Measurements from ENCODE around the gene KNTC1.
"Not testable (repeated sequence)": the region's sequence is repeated elsewhere in the genome, so short reads cannot be mapped to it uniquely, and the experiment has no call there.

The KNTC1 gene

DNA sequence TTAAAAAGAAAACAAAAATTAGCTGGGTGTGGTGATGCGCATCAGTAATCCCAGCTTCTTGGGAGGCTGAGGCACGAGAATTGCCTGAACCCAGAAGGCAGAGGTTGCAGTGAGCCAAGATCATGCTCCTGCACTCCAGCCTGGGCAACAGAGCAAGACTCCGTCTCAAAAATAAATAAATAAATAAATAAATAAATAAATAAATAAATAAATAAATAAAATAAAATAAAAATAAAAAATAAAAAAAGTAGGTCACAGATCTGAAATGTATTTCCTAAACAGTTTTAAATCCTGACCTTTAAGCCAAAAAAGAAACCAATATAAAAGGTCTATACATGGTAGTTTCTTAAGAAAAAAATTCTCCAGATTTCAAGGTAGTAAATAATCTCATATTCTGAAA, 14.0 kb upstream of the KNTC1 start:
- not testable (repeated sequence) for DNase-seq

DNA sequence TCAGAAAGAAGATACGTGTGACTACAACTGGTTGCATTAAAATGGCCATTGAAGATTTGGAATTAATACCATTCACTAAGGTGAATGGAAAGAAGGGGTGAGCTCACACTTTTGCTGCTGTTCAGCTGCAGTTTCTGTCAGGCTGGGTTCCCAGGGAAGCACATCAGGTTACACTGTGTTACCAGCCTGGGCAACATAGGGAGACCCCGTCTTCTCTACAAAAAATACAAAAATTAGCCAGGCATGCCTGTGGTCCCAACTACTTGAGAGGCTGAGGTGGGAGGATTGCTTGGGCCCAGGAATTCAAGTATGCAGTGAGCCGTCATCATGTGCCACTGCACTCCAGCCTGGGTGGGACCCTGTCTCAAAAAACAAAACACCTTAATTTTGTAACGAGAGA, 13.4 kb upstream of the KNTC1 start:
- DNase-seq, result no peak

DNA sequence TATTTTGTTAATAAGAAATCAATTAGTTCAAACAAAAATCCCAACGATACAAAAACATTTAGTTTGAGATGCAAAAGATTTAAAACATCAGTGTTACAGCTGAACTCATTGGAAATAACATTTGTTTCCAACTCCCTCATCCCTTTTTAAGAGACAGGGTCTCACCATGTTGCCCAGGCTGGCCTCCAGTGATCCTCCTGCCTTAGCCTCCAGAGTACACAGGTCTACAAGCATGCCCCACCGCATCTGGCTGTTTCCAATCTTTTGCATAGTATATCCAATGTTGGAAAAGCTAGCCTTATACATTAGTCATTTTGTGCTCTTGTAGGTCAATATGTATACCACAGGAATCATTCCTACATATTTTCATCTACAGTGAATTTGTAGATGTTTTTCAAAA, 11.8 kb upstream of the KNTC1 start:
- DNase-seq, result no peak

DNA sequence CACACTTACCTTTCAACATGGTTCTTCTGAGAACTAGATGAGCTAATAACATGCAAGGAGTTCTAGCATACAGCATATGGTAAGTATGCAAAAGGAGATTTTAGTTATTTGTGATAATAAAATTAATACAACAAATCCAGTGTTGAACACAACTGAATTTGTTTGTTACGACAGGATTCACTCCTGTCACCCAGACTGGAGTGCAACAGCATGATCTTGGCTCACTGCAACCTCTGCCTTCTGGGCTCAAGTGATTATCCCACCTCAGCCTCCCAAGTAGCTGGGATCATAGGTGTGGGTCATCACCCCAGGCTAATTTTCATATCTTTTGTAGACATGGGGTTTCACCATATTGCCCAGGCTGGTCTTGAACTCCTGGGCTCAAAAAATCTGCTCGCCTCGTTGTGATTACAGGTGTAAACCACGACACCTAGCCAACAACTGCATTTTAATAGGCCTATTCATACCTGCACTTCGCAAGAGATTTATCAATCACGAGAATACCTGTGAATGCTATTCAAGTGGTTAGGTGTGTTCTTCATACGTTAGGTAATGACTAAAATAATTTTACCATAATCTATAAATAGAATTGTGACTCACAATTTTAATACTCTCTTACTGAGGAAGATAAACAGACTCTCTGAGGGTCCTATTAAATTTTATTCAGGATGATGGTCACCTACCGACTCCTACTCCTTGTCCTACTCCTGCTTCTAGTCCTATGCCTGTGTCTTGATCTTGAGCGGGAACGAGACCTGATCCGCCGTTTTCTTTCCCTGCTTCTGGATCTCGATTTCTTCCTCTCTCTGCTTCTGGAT, 10.3 kb upstream of the KNTC1 start:
- DNase-seq, result no peak

DNA sequence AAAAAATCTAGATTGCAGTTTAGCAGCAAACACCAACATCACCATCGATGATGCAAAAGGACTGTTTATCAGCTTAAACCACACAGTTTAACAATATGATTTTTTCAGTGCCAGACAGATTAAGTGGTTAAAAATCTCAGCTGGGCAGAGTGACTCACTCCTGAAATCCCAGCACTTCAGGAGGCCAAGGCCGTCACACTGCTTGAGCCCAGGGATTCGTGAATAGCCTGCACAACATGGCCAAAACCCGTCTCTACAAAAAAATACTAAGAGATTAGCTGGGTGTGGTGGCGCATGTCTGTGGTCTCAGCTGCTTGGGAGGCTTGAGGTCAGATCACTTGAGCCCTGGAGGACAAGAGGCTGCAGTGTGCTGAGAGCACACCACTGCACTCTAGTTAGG, 9.2 kb upstream of the KNTC1 start:
- no peak for DNase-seq

DNA sequence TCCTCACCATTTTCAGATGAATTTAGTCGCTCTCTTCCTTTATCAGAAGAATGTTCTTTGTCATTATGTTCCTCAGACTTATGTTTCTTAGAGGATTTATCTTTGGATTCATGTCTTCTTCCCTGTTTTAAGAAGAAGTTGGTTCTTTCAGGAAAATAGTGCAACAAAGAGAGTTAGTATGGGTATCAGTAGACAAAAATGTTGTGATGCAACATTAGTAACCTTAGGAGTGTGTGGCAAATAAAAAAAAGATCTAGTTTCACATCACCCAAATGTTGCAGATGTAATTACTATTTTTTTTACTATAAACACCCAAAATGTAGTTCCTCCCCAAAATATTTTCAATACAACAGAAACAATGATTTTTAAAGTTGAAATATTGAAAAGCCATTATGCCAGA, 8.1 kb upstream of the KNTC1 start:
- no peak for DNase-seq

DNA sequence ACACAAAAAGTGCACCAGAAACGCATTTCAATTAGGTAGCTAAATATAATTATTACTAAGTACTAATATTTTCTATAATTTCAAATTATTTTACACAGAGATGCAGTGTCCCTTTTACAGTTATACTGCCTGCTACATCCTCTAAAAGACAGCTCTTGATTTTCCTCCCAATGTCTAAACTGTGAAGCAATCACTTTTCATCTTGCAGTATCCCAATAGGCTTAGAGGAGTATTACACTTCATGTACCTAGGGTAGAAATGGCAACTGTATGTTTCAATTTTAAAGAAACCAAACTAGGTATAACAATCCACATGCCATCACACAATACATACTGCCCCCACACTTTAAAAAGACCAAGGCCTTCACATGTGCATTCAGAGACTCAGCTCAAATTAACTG, 7.6 kb upstream of the KNTC1 start:
- no peak for DNase-seq

DNA sequence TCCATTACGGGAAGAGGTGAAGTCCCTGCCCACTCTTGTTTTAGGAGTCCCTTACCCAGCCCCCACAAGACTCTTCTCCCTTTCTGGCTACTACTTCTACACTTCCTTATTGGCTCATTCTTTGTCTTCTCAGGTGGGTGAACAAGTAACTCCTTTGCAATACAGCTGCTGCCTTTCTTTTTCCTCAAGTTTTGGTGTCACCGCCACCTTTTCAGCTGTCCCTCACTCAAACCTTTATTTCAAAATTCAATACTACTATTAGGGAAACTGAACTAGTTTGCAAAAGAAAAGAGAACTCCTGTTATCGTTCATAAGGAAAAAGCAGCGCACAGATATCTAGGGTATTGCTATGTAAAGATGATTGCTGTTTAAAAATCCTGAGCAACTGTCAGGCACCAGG, 6.4 kb upstream of the KNTC1 start:
- no peak for DNase-seq

DNA sequence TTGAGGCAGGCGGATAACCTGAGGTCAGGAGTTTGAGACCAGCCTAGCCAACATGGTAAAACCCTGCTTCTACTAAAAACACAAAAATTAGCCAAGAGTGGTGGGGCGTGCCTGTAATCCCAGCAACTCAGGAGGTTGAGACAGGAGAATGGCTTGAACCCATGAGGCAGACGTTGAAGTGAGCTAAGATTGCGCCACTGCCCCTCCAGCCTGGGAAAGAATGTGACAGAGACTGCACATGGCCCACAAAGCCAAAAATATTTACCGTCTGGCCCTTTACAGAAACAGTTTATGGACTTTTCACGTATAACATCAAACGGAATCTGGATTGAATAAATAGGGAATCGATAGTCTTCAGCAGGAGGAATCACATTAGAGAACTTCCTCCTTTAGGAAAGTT, 3.8 kb upstream of the KNTC1 start:
- DNase-seq, result no peak

DNA sequence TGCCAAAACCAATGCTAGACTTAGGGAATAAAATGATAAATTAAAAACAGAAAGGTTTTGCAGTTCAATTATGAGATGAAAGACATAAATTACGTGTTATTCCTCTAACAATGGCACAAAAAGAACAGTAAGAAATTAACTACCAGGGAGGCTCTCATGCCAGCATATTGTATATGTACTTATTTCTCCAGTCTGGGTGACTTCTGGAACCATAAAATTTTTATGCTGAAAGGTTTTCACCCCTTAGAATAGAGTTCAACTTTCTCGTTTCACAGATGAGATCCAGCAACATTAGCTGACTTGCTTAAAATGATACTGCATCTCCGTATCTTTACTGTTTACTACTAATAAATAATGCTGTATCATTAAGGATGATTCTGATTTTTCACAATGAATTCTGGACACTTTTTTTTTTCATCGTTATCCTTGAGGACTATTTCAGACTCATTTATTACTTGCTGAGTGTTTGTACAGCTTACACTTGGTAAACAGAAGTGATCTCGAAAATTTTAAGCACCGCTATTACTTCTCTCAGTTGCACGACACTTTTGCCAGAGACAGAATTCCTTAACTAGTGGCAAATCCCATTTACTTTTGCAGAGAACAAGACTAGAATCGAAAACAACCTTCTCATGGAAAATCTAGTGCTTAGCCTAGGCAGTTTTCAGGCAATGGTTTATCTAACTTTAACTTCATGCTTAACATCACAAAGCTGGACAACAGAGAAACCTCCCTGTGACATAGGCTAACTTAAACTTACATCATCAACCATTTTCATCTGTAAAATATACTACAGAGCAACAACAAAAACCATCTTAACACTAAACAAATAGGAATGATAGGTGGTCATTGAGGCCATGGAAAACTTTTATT, 3.0 kb upstream of the KNTC1 start:
- no peak for DNase-seq

DNA sequence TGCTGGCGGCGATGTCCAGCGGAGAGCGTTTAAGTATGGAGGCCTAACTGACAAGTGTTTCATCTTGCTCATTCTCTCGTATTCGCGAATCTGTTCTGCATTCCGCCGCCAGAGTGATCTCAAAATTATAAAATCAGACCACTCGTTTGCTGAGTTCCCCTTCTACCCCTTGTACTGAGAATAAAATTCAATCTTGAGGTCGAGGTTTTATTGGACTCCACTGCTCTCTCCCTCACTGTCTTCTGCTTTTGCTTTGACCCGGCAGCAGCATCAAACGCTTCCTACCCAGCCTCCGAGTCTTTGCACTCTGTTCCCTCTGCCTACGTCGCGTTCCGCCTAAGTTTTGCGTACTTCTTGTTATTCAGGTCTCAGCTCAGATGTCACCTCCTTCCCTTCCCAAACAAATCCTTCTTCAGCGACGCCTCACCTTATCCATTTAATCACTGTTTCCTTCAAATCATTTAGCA, 462 bp downstream of the KNTC1 start:
- no peak for DNase-seq

DNA sequence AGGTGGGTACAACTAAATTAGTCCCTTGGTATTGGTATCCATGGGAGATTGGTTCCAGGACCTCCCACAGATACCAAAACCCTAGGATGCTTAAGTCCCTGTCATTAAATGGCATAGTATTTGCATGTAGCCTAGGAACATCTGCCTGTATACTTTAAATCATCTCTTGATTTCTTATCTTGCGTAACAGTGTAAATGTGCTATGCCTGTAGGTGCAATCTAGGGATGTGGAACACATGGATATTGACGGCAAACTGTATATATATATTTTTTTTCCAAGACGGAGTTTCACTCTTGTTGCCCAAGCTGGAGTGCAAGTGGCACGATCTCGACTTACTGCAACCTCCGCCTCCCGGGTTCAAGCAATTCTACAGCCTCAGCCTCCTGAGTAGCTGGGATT, 1.5 kb downstream of the KNTC1 start:
- no peak for DNase-seq

DNA sequence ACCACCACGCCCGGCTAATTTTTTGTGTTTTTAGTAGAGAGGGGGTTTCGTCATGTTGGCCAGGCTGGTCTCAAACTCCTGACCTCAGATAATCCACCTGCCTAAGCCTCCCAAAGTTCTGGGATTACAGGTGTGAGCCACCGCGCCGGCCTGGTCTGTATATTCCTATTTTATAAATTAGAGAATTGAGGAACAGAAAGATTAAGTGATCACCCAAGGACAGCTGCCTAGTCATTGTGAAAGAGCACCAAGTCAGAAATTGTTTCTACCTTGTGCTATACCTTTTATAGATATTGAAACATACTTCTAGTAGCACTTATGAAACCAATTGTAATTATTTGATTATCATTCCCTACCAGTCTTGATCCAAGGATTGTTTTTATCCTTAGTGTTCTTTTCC, 1.9 kb downstream of the KNTC1 start:
- DNase-seq, result no peak

DNA sequence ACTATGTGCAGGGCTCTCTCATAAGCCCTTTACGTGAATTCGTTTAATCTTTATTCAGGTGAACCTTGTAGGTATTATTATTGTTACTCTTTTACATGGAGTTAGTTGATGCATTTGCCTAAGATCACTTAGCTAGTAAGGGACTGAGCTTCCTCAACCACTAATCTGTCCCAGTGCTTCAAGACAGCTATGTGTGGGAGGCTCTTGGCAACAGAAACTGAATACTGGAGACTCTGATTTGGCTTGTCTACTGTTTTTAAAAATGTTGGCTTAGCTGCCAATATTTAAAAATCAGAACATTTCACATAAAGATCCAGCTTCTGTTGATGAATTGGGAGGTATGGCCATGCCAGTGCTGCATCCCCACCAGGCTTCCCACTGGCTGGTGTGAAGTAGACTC, 6.8 kb downstream of the KNTC1 start:
- DNase-seq, result no peak

DNA sequence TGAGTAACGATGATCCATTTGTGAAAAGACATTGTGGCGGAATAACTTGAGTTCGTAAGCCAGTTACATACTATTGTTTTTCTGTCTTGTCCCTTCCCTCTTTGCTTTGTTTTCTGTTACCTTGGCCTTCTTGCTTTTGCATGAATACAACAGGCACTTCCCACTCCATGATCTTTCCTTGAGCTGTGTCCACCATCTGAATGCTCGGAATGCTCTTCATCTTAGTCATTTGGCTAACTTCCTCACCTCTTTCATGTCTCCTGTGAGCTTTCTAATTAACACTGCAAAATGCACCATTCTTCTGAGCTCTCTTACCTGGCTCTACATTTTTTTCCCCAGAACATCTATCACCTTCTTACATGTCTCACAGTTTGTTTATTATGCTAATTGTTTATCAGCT, 10.0 kb downstream of the KNTC1 start:
- no peak for DNase-seq

DNA sequence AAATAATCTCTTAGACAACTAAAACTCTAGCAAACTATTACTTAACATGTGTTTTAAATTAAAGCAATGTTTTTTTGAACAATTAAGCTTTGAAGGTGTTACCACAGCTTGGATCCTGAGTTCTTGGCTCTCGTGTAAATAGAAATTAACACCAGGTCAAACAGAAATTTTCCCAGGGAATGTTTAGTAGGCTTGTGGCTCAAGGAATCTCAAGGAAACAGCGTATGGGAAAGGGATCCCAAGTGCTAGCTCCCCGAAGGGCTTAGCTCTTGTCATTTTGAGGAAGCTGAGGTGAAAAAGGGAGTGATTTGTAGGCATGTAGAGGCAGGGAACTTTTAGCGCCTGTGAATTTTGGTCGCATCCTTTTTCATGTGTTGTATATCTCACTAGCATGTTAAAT, 11.4 kb downstream of the KNTC1 start:
- no peak for DNase-seq

DNA sequence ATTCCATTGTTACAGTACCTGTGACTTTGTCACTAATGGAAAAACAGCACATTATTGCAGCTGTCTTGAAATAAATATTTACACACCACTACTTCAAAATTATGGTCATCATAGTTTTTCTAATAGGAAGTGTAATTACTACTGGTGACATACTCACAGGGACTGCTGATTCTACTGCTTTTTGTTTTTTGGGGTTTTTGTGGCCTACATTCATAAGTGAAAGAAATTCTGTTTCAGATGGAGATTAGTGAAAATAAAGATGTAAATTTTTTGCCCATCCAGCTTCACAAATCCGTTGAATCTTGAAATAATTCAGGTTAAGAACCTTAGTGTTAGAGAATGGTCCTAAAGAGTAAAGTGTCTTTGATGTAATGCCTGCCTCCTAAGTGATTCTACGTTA, 17.5 kb downstream of the KNTC1 start:
- no peak for DNase-seq

DNA sequence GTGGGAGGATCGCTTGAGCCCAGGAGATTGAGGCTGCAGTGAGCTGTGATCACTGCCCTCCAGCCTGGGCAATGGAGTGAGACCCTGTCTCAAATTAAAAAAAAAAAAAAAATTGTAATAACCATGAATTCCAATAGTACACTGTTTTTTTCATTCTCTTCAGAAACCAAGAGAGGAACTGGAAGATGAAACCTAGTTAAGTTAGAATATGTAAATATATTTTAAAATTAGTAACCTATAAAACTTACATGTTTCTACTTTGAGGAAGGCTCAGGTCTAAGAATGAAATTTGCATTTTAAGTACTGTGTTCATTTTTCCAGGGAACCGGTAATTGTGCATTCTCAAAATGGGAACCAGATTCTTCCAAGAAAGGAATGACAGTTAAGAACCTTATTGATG, 18.8 kb downstream of the KNTC1 start:
- DNase-seq, result no peak

DNA sequence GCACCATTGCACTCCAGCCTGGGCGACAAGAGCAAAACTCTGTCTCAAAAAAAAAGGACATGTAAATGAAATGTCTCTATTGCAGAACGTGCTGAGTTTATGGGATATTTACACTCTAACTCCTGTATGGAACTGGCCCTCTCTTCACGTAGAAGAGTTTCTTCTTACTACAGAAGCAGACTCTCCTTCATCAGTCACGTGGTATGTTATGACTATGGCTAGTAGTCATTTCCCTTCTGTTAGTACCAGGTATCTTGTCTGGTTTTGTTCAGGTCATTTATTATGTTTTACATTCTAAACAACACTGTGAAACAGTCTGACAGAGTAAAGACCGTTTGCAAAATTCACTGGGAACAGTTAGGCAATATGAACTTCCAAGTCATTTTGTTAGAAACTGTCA, 20.3 kb downstream of the KNTC1 start:
- DNase-seq, result no peak

DNA sequence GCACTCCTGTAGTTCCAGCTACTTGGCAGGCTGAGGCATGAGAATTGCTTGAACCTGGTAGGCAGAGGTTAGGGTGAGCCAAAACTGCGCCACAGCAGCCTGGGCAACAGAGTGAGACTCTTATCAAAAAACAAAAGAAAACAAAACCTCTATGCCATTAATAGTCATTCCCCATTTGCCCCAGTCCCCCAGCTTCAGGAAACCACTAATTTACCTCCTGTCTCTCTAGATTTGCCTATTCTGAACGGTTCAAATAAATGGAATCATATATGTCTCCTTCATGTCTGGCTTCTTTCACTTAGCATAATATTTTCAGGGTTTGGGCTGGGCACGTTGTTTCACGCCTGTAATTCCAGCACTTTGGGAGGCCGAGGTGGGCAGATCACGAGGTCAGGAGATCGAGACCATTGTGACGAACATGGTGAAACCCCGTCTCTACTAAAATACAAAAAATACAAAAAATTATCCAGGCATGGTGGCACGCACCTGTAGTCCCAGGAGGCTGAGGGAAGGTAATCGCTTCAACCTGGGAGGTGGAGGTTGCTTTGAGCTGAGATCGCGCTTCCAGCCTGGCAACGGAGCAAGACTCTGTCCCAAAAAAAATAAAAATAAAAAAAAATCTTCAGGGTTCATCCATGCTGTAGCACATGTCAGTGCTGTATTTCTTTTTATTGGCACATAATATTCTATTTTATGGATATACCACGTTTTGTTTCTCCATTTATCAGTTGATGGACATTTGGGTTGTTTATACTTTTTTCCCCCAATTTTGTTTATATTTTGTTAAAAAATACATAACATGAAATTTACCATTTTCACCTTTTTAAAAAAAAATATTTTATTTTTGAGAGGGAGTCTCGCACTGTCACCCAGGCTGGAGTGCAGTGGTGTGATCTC, 31.9 kb downstream of the KNTC1 start:
- DNase-seq, result no peak

DNA sequence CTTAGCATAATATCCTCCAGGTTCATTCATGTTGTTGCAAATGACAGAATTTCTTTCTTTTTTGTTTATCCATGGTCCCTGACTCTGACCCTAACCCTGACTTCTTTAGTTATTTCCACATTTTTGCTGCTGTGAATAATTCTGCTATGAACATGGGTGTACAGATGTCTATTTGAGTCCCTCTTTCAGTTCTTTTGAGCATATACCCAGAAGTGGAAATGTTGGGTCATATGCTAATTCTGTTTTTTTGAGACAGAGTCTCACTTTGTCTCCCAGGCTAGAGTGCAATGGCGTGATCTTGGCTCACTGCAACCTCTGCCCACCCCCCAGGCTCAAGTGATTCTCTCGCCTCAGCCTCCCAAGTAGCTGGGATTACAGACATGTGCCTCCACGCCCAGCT, 33.1 kb downstream of the KNTC1 start:
- DNase-seq, result no peak

DNA sequence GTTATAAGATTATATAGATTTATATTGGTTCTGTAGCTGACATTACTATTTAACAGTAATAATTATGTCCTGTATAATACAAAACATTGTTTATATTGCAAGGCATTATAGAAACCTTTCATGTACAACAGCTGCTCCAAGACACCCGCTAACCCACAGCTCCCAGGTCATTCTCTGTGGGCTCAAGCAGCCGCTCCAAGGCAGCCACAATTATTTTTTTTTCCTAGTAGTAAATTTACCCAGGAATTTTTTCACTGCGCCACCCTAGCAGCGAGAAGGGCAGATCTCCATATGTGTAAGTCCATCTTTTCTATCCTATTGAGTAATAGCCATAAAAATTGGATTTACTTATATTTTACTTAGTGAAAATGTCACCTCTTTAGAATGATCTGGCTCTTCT, 36.3 kb downstream of the KNTC1 start:
- no peak for DNase-seq

DNA sequence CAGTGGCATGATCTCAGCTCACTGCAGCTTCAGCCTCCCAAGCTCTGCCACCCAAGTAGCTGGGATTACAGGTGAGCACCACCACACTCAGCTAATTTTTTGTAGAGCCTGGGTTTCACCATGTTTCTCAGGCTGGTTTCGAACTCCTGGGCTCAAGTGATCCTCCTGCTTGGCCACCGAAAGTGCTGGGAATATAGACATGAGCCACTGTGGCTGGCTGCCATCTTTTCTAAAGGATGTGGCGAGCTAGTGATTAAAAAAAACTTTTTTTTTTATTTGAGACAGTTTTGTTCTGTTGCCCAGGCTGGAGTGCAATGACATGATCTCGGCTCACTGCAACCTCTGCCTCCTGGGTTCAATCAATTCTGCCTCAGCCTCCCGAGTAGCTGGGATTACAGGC, 39.8 kb downstream of the KNTC1 start:
- DNase-seq, result not testable (repeated sequence)

Data from activated T-cell treated with anti-CD3 and anti-CD28 coated beads, Interleukin-2, amount 50 U/mL, for 1 hour (primary cell).